NCI-H748 (cell line): ENCODE results near the gene ARHGAP27.

Source experiments
- DNase-seq: peaks from one replicate; lab custom pipeline; 2025; ENCODE audit not compliant: unreplicated experiment; lab: John Stamatoyannopoulos, UW

ARHGAP27 gene

DNA sequence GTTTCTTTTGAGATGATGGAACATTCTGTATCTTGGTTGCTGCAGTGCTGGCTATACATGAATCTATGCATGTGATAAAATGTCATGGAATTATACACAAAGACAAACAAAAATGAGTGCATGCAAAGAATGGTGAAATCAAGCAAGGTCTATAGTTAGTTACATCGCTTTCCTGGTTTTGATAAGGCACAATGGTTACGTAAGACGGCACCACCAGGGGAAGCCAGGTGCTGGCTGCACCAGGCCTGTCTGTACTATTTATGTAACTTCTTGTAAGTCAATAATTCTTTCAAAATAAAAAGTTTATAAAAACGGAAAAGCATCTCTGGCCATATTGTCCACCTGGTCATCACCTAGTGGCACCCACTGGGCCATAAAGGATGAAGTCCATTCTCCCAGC is 46.5 kb downstream of the ARHGAP27 start:
- no peak for DNase-seq

DNA sequence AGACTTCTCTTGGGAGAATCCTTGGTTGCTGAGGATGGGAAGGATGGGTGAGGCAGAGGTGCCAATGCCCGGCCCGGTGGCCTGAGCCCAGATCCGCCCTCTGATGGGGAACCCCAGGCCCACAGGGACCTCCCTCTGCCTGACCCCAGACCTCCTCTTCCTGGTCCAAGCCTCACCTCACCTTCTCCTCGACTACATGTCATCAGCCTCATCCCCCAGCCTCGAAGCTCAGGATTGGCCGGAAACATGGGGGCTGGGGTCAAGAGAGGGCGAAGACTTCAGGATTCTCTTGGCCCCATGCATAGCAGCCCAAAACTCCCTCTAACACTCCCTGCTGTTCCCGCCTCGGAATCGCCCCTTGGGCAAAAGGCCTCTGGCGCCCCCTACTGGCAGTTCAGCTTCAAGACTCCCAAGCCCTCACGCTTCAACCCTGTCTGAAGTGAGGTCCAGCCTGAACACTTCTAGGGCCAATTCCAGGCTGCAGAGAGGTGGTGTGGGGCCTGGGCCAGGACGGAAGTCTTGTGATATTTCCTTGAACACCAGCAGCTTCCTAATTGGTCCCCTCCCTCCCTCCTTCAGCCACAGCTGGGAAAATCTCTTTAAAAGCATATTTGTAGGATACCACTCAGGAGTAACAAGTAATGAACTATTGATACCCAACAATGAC is 47.2 kb downstream of the ARHGAP27 start:
- peak; percentile 83 for DNase-seq

DNA sequence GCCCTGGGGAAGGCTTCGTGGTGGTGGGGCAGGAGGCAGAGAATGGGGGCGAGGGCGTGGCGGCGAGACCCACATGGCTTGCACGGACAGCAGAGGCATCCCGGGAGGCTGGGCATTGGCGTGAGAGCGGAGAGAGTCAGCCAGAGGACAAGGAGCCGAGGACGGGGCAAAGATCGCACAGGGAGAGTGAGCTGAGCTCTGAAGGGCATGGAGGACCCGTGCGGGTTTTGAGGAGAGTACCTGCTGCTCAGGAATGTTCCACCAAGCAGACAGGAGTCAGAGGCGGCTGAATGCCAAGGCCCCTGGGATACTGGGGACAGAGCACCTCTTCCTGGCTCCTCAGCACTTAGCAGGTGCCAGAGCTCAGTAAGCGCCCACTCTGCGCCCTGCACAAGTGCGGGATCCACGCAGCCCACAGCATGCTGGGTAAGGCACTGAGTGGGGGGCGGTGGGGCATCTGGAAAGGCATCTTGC is 47.8 kb downstream of the ARHGAP27 start:
- no peak for DNase-seq

DNA sequence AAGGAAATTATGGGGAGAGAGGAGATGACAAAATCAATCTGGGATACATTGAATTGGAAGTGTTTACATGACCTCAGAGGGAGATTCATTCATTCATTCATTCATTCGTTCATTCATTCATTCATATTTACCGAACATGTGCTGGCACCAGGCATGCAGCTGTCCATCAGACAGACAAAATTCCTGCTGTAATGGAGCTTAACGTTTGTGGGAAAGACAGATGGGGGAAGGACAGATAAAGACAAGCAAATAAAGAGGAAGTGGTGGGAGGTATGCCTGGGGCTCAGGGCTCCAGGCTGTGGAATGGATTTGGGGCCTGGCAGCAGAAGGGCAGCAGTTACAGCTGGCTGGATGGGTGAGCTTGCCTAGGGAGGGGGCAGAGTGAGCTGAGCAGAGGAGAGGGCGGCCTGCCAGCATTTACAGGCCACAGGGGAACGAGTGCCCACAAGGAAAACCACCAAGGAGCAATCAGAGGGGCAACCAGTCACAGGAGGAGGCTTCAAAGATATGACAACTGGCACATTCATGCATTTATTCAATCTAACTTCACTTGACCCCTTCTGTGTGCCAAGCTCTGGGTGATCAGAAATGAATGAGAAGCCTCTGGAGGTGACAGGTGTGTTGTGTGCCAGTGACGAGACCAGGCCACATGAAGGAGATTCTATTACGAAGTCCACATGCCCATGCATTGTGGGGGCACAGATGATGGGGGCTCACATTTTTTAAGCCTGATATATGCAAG is 48.5 kb downstream of the ARHGAP27 start:
- DNase-seq: no peak

DNA sequence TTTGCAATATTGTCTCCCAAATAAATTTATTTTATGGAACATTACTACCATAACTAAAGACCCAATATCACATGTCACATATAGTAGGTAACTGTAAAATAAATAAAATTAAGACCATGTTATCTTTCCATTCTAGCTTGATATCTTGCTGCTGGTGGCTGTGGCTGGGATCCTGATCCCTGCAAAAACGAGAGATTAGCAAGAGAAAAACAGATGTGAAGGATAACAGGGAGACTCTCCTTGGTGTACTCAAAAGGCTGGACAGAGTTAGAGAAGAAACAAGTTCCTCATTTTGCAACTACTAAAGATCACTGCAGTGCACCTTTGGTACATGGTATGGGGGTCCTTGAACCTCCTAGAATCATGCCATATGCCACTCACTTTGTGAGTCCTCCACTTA is 49.7 kb downstream of the ARHGAP27 start:
- no peak for DNase-seq

DNA sequence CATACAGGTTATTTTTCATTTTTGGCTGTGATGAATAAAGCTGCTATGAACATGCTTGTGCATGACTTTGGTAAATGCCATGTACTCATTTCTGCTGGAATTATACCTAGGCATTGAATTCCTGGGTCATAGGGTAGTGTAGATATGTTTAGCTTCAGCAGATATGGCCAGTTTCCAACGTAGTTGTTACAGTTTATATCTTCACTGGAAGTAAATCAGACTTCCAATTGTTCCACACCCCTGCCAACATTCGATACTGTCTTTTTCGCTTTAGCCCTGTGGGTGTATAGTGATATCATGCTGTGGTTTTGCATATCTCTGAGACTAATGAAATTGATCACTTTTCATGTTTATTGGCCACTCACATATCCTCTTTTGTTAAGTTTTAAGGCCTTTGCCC is 50.4 kb downstream of the ARHGAP27 start:
- DNase-seq: no peak

DNA sequence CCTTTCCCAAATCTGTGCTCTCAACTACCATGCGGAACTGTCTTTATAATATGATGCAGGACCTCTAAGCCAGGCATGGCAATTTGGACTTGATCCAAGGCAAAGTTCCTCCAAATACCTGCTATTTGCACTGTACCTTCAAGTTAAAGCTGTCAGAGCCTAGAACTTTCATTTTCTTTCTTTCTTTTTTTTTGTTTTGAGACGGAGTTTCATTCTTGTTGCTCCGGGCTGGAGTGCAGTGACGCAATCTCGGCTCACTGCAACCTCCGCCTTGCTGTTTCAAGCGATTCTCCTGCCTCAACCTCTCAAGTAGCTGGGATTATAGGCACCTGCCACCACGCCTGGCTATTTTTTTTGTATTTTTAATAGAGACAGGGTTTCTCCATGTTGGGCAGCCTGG is 51.7 kb downstream of the ARHGAP27 start:
- no peak for DNase-seq

DNA sequence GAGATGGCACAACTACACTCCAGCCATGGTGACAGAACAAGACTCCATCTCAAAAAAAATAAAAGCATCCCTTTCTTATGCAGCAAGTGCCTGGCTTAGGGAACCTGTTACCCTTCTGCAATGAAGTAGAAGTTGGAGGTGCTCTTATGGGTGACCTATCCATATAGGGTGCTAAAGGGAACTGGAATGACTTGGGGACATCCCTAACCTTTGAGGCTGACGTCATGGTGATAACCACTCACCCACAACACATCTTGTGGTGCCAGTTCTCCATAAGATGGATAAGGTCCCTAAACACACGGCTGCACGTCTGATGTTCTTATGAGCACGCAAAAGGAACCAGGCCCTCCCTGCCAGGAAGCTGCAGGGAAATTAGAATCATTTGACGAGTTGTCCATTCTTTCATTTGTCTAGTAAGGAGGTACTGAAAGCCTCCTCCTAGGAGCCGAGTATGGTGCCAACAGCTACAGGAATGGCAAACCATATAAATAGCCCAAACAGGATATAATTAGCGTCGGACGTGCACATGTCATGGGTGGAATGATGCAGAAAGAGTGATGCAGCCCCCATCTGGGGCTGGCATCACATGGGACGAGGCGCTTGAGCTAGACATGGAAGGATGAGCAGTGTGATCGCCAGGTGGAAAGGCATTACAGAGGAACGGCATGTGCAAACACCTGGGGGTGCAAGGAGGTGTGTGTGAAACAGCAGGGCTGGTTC is 52.5 kb downstream of the ARHGAP27 start:
- no peak for DNase-seq

DNA sequence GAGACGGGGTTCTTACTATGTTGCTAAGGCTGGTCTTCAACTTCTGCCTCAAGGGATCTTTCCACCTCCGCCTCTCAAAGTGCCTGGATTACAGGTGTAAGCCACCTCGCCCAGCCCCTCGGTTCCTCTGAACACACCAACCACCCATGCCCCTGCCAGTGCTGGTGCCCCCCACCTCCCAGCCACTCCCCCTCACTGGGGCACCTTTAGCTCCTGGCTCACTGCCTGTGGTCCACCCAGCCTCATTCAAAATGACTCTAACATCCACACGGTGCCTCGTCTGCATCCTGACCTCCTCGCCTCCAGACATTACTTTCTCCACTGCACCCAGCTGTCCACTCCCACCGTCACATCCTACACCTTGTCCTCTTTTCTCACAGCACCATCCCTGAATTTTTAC is 55.3 kb downstream of the ARHGAP27 start:
- no peak for DNase-seq

DNA sequence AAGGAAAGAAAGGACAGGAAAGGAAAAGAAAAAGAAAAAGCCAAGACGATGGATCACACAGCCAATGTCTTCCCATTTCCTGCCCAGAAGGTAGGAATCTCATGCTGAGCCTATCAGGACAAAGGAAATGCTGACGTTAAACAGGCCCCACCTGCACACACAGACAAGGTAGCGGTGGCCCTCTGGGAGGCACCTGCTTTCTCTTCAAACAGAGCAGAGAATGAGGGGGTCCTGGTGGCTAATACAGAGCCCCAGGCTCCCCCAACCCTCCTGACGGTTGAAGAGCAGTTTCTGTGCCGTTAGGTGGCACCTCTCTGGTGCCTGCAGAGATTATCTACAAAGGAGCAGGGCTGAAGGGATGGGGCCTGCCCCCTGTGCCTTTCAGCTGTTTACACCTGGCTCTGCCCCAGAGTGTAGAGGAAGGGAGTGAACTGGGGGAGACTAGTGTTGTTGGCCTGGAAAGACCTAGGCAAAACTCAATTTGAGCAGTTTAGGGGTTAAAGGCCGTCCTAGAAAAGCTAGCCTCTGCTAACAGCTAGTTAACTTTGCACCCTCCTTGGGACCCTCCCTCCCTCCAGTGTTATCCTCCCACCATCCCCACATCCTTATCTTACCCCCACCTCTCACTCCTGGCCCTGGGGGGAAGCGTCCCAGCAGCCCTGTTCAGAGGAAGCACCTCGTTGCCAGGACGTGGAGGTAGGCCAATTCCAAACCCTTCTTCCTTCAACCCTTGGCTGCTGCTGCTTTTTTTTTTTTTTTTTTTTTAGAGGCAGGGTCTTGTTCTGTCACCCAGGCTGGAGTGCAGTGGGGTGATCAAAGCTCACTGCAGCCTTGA is 56.3 kb downstream of the ARHGAP27 start:
- peak; percentile 54 for DNase-seq

DNA sequence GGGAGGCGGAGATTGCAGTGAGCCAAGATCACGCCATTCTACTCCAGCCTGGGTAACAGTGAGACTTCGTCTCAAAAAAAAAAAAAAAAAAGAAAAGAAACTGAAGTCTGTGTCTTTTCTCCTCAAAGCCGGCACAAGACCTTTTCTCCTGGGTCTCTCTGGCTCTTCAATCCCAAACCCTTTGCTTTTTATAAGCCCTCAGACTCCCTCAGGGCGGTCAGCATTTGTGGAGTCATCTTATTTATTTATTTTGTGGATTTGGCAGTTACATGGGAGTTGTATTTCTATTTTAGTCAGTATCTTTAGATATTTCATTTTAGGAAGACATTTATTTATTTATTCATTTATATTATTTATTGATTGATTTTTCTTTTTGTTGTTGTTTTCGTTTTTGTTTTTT is 58.2 kb downstream of the ARHGAP27 start:
- no peak for DNase-seq

DNA sequence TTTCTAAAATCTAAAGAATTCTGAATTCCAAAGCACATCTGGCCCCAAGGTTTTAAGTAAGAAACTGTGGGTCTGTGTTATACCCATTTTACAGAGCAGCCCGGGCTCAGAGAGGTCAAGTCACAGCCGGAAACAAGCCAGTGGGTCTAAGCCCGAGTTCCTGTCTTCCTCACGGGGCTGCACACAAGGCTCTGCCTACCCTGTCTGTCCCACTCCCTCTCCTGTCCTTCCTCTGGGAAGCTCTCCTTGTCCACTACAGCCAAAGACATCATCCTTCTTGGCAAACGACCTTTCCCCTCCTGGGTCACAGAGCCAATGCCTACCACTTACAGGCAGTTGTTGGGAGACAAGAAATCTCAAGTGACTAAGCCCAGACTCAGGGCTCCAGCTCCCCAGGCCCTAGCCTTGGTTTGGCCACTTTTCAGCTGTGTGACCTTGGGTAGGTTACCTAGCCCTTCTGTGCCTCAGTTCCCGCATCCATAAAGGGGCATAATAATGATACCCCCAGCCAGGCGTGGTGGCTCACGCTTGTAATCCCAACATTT is 60.3 kb downstream of the ARHGAP27 start:
- no peak for DNase-seq

DNA sequence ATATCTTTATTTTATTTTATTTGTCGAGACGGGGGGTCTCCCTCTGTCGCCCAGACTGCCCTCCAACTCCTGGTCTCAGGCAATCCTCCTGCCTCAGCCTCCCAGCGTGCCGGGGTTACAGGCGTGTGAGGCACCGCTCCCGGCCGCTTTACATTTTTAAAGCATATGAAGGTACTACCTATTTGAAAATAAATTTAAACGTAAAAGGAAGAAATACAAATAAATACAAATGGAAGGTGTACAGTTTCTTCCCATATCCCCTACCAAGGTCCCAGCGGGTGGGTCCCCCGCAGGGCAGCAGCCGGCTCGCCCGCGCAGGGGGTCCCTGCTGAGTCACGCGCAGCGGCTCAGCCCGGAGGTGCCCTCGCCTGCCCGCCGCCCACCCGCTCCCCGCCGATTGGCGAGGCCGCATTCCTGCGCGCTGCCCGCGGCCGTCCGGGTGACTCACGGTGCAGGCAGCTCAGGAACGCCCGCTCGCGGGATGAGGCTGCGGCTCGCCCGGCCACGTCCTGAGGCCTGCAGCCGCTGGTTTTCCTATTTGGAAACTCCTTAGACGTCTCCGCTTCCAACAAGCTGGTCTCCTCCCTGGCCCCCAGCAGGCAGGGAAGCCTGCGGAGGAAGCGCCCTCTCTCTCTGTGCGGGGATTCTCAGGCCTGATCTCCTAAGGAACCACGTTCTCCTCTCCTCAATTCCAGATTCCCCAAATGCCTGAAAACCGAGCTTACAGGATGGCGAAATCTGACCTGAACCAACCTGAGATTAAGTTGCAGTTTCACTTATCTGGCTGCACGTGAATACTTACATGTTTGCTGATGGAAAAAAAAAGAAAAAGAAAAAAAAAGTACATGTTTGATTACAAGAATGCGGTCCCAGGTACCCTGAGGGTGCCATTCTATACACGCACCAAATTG is 61.0 kb downstream of the ARHGAP27 start:
- DNase-seq: no peak

DNA sequence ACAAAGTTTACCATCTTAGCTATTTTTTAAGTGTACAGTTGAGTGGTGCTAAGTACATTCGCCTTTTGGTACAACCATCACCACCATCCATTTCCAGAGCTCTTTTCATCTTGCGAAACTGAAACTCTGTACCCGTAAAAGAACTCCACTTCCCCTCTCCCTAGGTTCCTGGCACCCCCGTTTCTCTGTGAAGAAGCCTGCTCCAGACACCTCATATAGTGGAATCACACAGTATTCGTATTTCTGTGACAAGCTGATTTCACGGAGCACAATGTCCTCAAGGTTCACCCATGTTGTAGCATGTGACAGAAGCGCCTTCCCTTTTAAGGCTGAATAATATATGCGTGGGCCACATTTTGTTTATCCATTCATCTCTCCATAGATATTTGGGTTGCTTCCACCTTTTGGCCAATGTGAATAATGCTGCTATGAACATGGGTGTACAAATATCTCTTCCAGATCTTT is 61.7 kb downstream of the ARHGAP27 start:
- no peak for DNase-seq

DNA sequence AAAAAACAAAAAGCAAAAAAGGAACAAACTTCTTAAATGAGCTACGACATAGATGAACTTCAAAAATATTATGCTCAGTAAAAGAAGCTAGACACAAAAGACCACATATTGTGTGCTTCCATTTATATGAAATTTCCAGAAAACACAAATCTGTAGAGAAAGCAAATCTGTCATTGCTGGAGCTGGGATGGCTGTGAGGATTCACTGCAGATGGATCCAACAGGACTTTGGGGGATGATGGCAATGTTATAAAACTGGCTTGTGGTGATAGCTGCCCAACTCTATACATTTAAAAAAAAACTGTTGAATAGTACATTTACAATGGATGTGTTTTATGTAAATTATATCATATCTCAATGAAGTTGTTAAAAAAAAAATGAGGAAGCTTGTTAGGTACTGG is 63.2 kb downstream of the ARHGAP27 start:
- DNase-seq: no peak

DNA sequence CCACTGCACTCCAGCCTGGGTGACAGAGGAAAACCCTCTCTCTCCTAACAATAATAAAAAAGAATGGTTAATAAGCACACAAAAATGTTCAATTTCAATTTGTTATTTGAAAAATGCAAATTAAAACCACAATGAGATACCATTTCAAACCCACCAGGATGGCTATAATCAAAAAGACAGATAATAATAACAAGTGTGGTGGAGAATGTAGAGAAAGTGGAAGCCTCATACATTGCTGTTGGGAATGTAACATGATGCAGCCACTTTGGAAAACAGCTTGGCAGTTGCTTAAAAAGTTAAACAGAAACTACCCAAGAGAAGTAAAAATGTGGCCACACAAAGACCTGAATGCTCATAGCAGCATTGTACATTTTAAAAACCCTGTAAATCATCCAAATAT is 64.0 kb downstream of the ARHGAP27 start:
- DNase-seq: no peak

DNA sequence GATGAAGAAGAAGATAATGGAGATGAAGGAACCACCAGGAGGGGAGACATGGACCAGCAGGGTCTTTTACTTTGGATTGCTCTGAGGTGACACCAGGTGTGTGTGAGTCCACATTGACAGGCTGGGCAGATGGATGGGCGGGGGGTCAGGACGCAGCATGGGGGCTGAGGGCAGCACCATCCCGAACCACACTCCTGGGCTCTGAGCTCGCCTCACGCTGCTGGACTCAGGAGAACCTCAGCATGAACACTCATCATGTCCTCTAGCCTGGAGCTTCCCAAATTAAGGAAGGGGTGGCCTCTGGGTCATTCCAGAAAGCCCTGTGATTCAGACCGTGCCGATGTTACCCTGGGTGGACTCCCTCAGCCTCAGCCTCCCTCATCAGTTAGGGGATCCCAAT is 65.5 kb downstream of the ARHGAP27 start:
- DNase-seq: no peak

DNA sequence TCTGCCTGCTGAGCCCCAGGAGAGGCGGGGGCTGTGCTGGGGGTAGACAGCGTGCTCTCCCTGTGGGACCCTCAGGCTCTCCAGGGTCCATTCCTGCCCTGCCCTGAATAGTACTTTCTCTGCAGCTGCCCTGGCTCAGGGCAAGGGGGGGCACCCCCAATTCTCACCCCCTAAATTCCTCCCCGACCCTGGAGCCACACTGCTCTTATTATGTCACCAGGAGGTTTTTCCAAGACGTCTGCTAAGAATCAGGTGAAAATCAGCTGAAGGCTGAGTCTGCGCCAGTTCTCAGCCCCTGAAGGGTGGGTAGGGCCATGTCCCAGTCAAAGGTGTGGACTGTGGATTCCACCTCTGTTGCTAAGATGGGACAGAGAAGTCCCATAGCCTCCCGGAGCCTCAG is 66.0 kb downstream of the ARHGAP27 start:
- DNase-seq: no peak

DNA sequence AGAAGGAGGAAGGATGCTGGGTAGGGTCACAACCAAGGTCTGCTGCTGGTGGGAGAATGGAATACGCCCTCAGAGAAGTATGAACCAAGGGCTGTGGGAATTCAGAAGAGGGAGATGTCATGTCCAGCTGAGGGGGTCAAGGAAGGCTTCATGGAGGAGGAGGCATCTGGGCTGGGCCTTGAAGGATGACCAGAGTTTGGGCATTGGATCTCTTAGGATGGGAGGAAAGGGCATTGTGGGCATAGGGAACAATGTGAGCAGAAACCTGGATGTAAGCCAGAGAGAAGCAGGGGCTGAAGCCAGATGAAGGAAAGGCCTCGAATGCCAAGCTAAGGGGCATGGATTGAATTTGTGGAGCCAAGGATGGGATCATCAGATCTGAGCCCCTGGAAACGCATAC is 66.6 kb downstream of the ARHGAP27 start:
- DNase-seq: no peak
